HEK293 (cell line): ENCODE results near the gene WDR47.

Experiments
- ATF2 ChIP-seq: fragments of 450-650 bp; formaldehyde crosslinking; IDR thresholded peaks from 2 replicates; pipeline ENCODE4 v1.5.1; 2016; ENCODE audit warnings: missing biosample characterization, missing genetic modification characterization, low read depth
- BCL11A ChIP-seq: fragments of 450-650 bp; formaldehyde crosslinking; IDR thresholded peaks from 2 replicates; pipeline ENCODE4 v1.5.1; 2016; ENCODE audit warnings: low read depth, missing biosample characterization, missing genetic modification characterization
- CTCF ChIP-seq: fragments of 450-650 bp; formaldehyde crosslinking; IDR thresholded peaks from 2 replicates; pipeline ENCODE4 v1.5.1; 2016; ENCODE audit warnings: missing biosample characterization, missing genetic modification characterization
- PRDM1 ChIP-seq: fragments of 450-650 bp; formaldehyde crosslinking; IDR thresholded peaks from 2 replicates; pipeline ENCODE4; 2016; ENCODE audit warnings: missing biosample characterization, missing genetic modification characterization
- REST ChIP-seq: fragments of 450-650 bp; formaldehyde crosslinking; IDR thresholded peaks from 2 replicates; pipeline ENCODE4 v1.5.1; 2016; ENCODE audit warnings: missing biosample characterization, missing genetic modification characterization
- YY2 ChIP-seq: fragments of 450-650 bp; formaldehyde crosslinking; IDR thresholded peaks from 2 replicates; pipeline ENCODE4 v1.5.1; 2016; ENCODE audit warnings: missing biosample characterization, missing genetic modification characterization
- ZBTB8A ChIP-seq: fragments of 450-650 bp; formaldehyde crosslinking; IDR thresholded peaks from 2 replicates; pipeline ENCODE4 v1.5.1; 2016; ENCODE audit warnings: missing biosample characterization, missing genetic modification characterization
- ZFP41 ChIP-seq: fragments of 450-650 bp; formaldehyde crosslinking; IDR thresholded peaks from 2 replicates; pipeline ENCODE4 v1.5.1; 2016; ENCODE audit warnings: missing biosample characterization, missing genetic modification characterization, borderline replicate concordance
- ZNF16 ChIP-seq: fragments of 450-650 bp; formaldehyde crosslinking; IDR thresholded peaks from 2 replicates; pipeline ENCODE4 v1.5.1; 2016; ENCODE audit warnings: low read depth, missing biosample characterization, missing genetic modification characterization
- ZNF239 ChIP-seq: fragments of 450-650 bp; formaldehyde crosslinking; IDR thresholded peaks from 2 replicates; pipeline ENCODE4 v1.5.1; 2016; ENCODE audit warnings: missing biosample characterization, missing genetic modification characterization
- ZNF423 ChIP-seq: fragments of 450-650 bp; formaldehyde crosslinking; IDR thresholded peaks from 2 replicates; pipeline ENCODE4 v1.5.1; 2016; ENCODE audit warnings: missing biosample characterization, missing genetic modification characterization
- ZNF529 ChIP-seq: fragments of 450-650 bp; formaldehyde crosslinking; IDR thresholded peaks from 2 replicates; pipeline ENCODE4 v1.5.1; 2017; ENCODE audit warnings: missing genetic modification characterization, missing biosample characterization; ENCODE audit not compliant: insufficient replicate concordance
- ZNF701 ChIP-seq: fragments of 450-650 bp; formaldehyde crosslinking; IDR thresholded peaks from 2 replicates; pipeline ENCODE4 v1.5.1; 2016; ENCODE audit warnings: missing biosample characterization, missing genetic modification characterization

DNA sequence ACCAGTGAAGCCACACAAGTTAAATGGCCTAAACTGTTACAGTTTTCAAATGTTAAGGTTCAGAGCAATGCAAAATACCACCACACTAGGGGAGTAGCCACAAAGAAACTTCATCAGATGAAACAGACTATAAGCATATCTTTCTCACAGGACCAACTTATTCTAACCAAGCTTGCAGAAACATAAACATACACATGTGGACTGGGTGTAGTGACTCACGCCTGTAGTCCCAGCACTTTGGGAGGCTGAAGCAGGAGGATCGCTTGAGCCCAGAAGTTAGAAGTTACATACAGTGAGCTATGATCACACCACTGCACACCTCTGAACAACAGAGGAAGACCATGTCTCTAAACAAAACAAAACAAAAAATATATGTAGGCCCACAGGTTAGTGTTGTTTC is 17.3 kb downstream of the WDR47 start:
- no peak for TF ChIP-seq YY2 (tag by site-specific recombination)
- no peak for TF ChIP-seq ZNF423 (tag by site-specific recombination)
- no peak for TF ChIP-seq ZBTB8A (tag by site-specific recombination)
- TF ChIP-seq CTCF = no peak
- TF ChIP-seq ZNF529 (tag by site-specific recombination) = no peak
- TF ChIP-seq REST (tag by site-specific recombination) = no peak
- TF ChIP-seq ZNF701 (tag by site-specific recombination) = no peak
- TF ChIP-seq ZFP41 (tag by site-specific recombination) = no peak
- TF ChIP-seq PRDM1 = no peak
- TF ChIP-seq ZNF16 (tag by site-specific recombination) = no peak
- no peak for TF ChIP-seq ZNF239 (tag by site-specific recombination)
- TF ChIP-seq BCL11A (tag by site-specific recombination) = no peak
- no peak for TF ChIP-seq ATF2
